Hepatocyte (in vitro differentiated cells): ENCODE data around the gene RERG.

Experiments
- CTCF ChIP-seq: fragments of 200-600 bp; sonication (generic); IDR thresholded peaks from 2 replicates; pipeline ENCODE4 v1.5.1; 2016; ENCODE audit warnings: antibody characterized with exemption, mild to moderate bottlenecking; ENCODE audit not compliant: poor library complexity
- EZH2phosphoT487 ChIP-seq: fragments of 200-600 bp; sonication (generic); IDR thresholded peaks from one replicate; pipeline ENCODE4 v1.6.1; 2018; ENCODE audit warnings: antibody characterized with exemption, mild to moderate bottlenecking, low read depth, moderate library complexity; ENCODE audit not compliant: unreplicated experiment, severe bottlenecking

DNA sequence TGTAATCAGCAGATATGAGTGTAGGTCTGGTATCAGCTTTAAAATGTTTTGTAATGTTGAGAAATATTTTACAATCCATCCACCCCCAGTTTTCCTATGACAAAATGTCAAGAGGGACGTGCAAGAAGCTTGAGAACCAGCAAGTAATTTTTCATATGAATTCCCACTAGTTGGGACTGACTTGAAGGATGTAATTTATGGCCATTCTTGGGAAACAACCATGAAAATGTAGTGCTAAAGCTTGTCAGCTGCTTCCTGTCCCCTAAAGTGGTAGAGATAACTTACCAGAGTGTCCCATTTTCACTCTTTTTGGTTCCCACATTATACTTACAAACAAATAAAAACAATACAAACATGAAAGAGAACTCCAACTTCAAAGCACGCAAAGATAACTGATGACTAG is 63.9 kb downstream of the RERG start:
- no peak for TF ChIP-seq CTCF
- TF ChIP-seq EZH2phosphoT487, result no peak
